ENCODE data around the gene TES. TPM values are rescaled to one million over a fixed set of nuclear protein-coding genes. Genes with fewer than 3 reads are reported as not detected.
A peak's percentile ranks its signal among the peaks of the same experiment; 100 is the strongest.

Gene TES
- total RNA-seq, 1 experiment from 2014 or later, result 120 TPM

DNA sequence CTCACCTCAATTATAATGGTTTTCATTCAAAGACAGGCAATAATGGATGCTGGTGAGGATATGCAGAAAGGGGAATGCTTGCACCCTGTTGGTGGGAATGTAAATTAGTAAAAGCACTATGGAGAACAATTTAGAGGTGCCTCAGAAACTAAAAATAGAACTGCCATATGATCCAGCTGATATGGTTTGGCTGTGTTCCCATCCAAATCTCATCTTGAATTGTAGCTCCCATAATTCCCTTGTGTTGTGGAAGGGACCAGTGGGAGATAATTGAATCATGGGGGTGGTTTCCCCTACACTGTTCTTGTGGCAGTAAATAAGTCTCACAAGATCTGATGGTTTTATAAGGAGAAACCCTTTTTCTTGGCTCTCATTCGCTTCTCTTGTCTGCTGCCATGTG is 87.7 kb downstream of the TES start:
- intact Hi-C loops (cut with micrococcal nuclease), result no loop called here
- H3K79me2 ChIP-seq (ENCODE audit: low read length), result no peaks in the 10 kb centered on the region
- no peak overlapping the region for H3K9ac ChIP-seq (ENCODE audit: low read length)
- no peak overlapping the region for H3K4me3 ChIP-seq (ENCODE audit: low read length)
- H3K9me3 ChIP-seq (ENCODE audit: low read length), result no peaks in the 10 kb centered on the region
- no peak overlapping the region for H3K4me2 ChIP-seq (ENCODE audit: low read length)
- ATAC-seq (no peak), DNase-seq (no peak)
- BruUV-seq (replicated peaks), result no TSS peak
- no peaks in the 10 kb centered on the region for H4K20me1 ChIP-seq (ENCODE audit: low read length)
- H3F3A ChIP-seq (ENCODE audit: low read length, unreplicated experiment), result no peaks in the 10 kb centered on the region
- no peak overlapping the region for H2AFZ ChIP-seq (ENCODE audit: low read length)
- H3K4me1 ChIP-seq (ENCODE audit: insufficient read depth, low read length), result no peaks in the 10 kb centered on the region
- CTCF ChIA-PET, result no interaction called here
- POLR2A ChIA-PET (ENCODE audit: unreplicated experiment), result no interaction called here
- no peaks in the 10 kb centered on the region for H3K9me2 ChIP-seq (replicated peaks; ENCODE audit: low read length)
- H3K27ac ChIP-seq (ENCODE audit: low read length), result no peak overlapping the region
- H3K36me3 ChIP-seq (ENCODE audit: low read depth, low read length), result no peaks in the 10 kb centered on the region; the same call in 1 of the 2 replicates
- H3K27me3 ChIP-seq (ENCODE audit: low read length), result no peaks in the 10 kb centered on the region
- TF ChIP-seq CTCF (conservative IDR thresholded peaks at IDR 0.05; ENCODE audit: low read depth, low read length) (no peak), EZH2 (IDR thresholded peaks at IDR 0.05; ENCODE audit: low read length, unreplicated experiment) (no peak), EZH2phosphoT487 (IDR thresholded peaks at IDR 0.05; ENCODE audit: borderline replicate concordance, low read length) (no peak)

GRCh38 chr7:116298576-116298975 is 88.2 kb downstream of the TES start:
- Histone ChIP-seq H3K27me3 (ENCODE audit: low read length) (no peaks in the 10 kb centered on the region), H3K4me2 (ENCODE audit: low read length) (no peak overlapping the region), H3K9ac (ENCODE audit: low read length) (no peak overlapping the region), H3K36me3 (ENCODE audit: low read depth, low read length) (no peaks in the 10 kb centered on the region; the same call in 1 of the 2 replicates), H3K9me3 (ENCODE audit: low read length) (no peaks in the 10 kb centered on the region), H3F3A (ENCODE audit: low read length, unreplicated experiment) (no peaks in the 10 kb centered on the region), H4K20me1 (ENCODE audit: low read length) (no peaks in the 10 kb centered on the region), H3K79me2 (ENCODE audit: low read length) (no peaks in the 10 kb centered on the region), H3K27ac (ENCODE audit: low read length) (no peak overlapping the region), H3K9me2 (replicated peaks; ENCODE audit: low read length) (no peaks in the 10 kb centered on the region), H2AFZ (ENCODE audit: low read length) (no peak overlapping the region), H3K4me1 (ENCODE audit: insufficient read depth, low read length) (no peaks in the 10 kb centered on the region), H3K4me3 (ENCODE audit: low read length) (no peak overlapping the region)
- TF ChIP-seq CTCF (conservative IDR thresholded peaks at IDR 0.05; ENCODE audit: low read depth, low read length) (no peak), EZH2 (IDR thresholded peaks at IDR 0.05; ENCODE audit: low read length, unreplicated experiment) (no peak), EZH2phosphoT487 (IDR thresholded peaks at IDR 0.05; ENCODE audit: borderline replicate concordance, low read length) (no peak)
- CTCF ChIA-PET, result no interaction called here
- BruUV-seq (replicated peaks), result no TSS peak
- intact Hi-C loops (cut with micrococcal nuclease), result no loop called here
- DNase-seq (no peak), ATAC-seq (no peak)
- POLR2A ChIA-PET (ENCODE audit: unreplicated experiment), result no interaction called here

GRCh38 chr7:116305485-116306408 is 95.4 kb downstream of the TES start:
- Histone ChIP-seq H4K20me1 (ENCODE audit: low read length) (no peaks in the 10 kb centered on the region), H2AFZ (ENCODE audit: low read length) (no peak overlapping the region), H3K4me2 (ENCODE audit: low read length) (no peak overlapping the region), H3K36me3 (ENCODE audit: low read depth, low read length) (no peaks in the 10 kb centered on the region), H3K4me3 (ENCODE audit: low read length) (no peak overlapping the region), H3K4me1 (ENCODE audit: insufficient read depth, low read length) (no peaks in the 10 kb centered on the region), H3K9ac (ENCODE audit: low read length) (no peak overlapping the region), H3K27me3 (ENCODE audit: low read length) (no peaks in the 10 kb centered on the region), H3K9me2 (replicated peaks; ENCODE audit: low read length) (no peaks in the 10 kb centered on the region), H3K9me3 (ENCODE audit: low read length) (no peaks in the 10 kb centered on the region), H3K27ac (ENCODE audit: low read length) (no peak overlapping the region), H3K79me2 (ENCODE audit: low read length) (no peaks in the 10 kb centered on the region), H3F3A (ENCODE audit: low read length, unreplicated experiment) (no peaks in the 10 kb centered on the region)
- POLR2A ChIA-PET (ENCODE audit: unreplicated experiment), result no interaction called here
- peak; percentile 7 for DNase-seq
- no TSS peak for BruUV-seq (replicated peaks)
- no peak for ATAC-seq
- TF ChIP-seq EZH2phosphoT487 (IDR thresholded peaks at IDR 0.05; ENCODE audit: borderline replicate concordance, low read length), result no peak
- no peak for TF ChIP-seq CTCF (conservative IDR thresholded peaks at IDR 0.05; ENCODE audit: low read depth, low read length)
- CTCF ChIA-PET, result no interaction called here
- intact Hi-C loops (cut with micrococcal nuclease), result no loop called here
